Large intestine (tissue), 3 donors: ENCODE data around the gene DENND1A. TPM values are rescaled to one million over a fixed set of nuclear protein-coding genes. Genes with fewer than 3 reads are reported as not detected.

ENCODE experiments used
- DNase-seq, 2 donors: peaks; one replicate each; pipeline versions ENCODE4 v3.0.0 to v3.0.0-alpha.2; 2013
- H3K27ac ChIP-seq: one replicate; pipeline ENCODE4 v1.5.1; 2013; ENCODE audit warnings: low read length
- H3K27me3 ChIP-seq: 2 replicates; pipeline ENCODE4 v1.6.1; 2013; ENCODE audit warnings: low read length; ENCODE audit not compliant: control insufficient read depth, insufficient read depth
- H3K36me3 ChIP-seq: 2 replicates; pipeline ENCODE4 v1.6.1; 2013; ENCODE audit warnings: low read length; ENCODE audit not compliant: control insufficient read depth, insufficient read depth
- H3K4me1 ChIP-seq: one replicate; pipeline ENCODE4 v1.6.1; 2013; ENCODE audit warnings: low read length; ENCODE audit not compliant: control insufficient read depth, insufficient read depth
- H3K4me3 ChIP-seq: one replicate; pipeline ENCODE4 v1.5.1; 2013; ENCODE audit warnings: low read length
- H3K9me3 ChIP-seq: one replicate; pipeline ENCODE4 v1.6.1; 2013; ENCODE audit warnings: mild to moderate bottlenecking, low read depth, low read length, moderate library complexity; ENCODE audit not compliant: control insufficient read depth
- WGBS: methylation state at CpG from one replicate; pipeline ENCODE4 v1.1.5; 2013; ENCODE audit warnings: low lambda C conversion rate; ENCODE audit not compliant: insufficient coverage; 5-methylcytosine and 5-hydroxymethylcytosine counted together
- polyA plus RNA-seq: library from polyadenylated mRNA; unstranded; fragments of 120-200 nt; gene quantifications from one replicate; pipeline ENCODE4 v1.2.1, GENCODE V29; 2013

DENND1A gene
- polyA plus RNA-seq, 1 donor = 29.7 TPM

DNA sequence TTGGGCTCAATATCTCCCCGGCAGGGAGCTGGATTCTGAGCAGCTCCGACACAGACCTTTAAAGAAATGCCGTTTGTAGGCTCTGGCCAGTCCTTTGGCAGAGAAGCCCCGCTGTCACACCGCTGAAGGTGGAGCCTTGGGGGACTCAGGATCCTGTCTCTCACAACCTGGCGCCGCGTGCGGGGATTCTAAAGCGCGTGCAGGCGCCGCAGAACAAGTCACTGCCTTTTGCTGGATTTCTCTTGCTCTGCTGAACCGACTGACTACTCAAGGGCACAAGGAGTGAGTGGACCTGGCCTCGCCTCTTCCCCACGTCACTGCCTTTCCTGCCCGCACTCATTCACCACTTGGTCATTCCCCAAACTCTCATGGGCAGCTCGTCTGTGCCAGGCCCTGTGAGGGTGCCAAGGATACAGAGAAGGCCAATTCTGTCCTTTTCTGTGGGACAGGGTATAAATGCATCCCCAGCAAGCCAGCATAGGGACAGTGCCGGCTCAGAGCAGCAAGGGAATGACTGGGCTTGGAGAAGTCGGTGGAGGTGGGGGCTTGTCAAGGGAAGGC, 504.6 kb downstream of the DENND1A start:
- Histone ChIP-seq H3K27ac (no peak overlapping the region), H3K27me3 (no peaks in the 10 kb centered on the region), H3K36me3 (peaks cover 48% of the 10 kb centered on the region), H3K4me1 (no peaks in the 10 kb centered on the region), H3K9me3 (peaks cover 3% of the 10 kb centered on the region), H3K4me3 (no peak overlapping the region)
- no peak for DNase-seq
- no CpG with 5 or more reads among the region's 20 CpGs for WGBS

DNA sequence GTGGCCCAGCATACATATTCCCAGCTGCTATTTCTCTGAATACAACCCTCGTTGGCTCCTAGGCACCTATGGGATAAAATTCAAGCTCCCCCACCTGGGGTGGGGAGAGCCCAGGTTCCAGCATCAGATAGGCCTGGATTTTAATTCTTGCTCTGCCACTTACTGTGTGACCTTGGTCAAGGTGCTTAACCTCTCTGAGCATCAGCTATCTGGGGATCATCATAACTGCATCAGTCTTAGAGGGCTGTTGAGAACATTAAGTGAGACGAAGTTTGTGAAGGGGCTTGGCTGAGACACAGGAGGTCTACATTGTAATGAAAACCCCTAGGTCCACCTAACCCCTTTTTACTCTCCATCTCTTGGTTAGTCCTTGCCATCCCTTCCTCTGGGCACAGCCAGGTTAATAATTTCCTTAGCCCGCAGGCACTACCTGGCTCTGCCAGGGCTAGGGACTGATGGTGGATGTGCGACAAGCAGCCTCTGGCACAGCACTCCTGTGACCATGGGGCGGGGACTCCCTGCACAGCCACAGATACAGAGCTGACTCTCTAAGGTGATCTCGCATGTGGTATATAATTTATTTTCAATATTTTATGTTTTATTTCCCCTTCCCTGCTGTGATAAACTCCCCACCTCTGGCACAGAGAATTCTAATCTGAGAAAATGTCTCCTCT, 505.2 kb downstream of the DENND1A start:
- Histone ChIP-seq H3K27ac (no peak overlapping the region), H3K27me3 (no peaks in the 10 kb centered on the region), H3K4me3 (no peak overlapping the region), H3K9me3 (peaks cover 3% of the 10 kb centered on the region), H3K36me3 (peaks cover 53% of the 10 kb centered on the region), H3K4me1 (no peaks in the 10 kb centered on the region)
- no CpG with 5 or more reads among the region's 6 CpGs for WGBS
- no peak for DNase-seq

DNA sequence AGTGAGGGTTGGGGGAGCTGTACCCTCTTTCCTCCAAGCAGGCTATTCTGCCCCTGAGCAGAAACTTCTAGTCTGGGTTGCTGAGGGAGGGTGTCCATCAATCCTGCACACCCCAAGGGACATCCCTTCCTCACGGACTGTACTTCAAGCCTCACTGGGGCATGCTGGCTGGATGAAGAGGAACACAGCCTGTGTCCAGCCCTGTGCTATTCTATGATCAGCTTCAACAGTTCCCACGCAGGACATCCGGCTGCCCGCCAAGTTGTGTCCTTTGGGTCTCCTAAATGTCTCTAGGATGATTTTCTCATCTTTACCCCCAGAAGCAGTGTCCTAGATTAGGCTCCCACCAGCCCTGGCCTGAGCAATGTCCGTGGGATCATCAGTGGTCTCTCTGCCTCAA, 505.8 kb downstream of the DENND1A start:
- H3K36me3 ChIP-seq = peaks cover 58% of the 10 kb centered on the region
- no peak for DNase-seq
- peaks cover under 1% of the 10 kb centered on the region for H3K9me3 ChIP-seq
- H3K4me1 ChIP-seq = no peaks in the 10 kb centered on the region
- H3K4me3 ChIP-seq = no peak overlapping the region
- no peak overlapping the region for H3K27ac ChIP-seq
- no CpG with 5 or more reads among the region's 5 CpGs for WGBS
- no peaks in the 10 kb centered on the region for H3K27me3 ChIP-seq

DNA sequence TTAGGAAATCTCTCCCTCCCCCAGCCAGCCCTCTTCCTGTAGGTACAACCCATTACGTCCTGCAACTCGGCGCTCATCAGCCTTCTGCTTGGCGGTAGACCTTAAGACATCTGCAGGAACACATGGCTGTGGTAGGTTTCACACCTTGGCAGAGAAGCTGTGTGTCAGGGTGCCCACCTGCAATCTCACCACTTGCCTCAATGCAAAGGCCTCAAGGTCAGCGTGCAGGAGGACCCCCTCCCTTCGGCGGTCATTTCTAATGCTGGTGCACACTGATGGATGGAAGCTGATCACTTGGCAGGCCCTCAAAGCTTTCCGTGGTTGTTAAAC, 506.6 kb downstream of the DENND1A start:
- DNase-seq = no peak
- WGBS = no CpG with 5 or more reads among the region's 8 CpGs
- H3K27me3 ChIP-seq = no peaks in the 10 kb centered on the region
- no peaks in the 10 kb centered on the region for H3K4me1 ChIP-seq
- H3K9me3 ChIP-seq = no peaks in the 10 kb centered on the region
- no peak overlapping the region for H3K27ac ChIP-seq
- no peak overlapping the region for H3K4me3 ChIP-seq
- peaks cover 66% of the 10 kb centered on the region for H3K36me3 ChIP-seq

DNA sequence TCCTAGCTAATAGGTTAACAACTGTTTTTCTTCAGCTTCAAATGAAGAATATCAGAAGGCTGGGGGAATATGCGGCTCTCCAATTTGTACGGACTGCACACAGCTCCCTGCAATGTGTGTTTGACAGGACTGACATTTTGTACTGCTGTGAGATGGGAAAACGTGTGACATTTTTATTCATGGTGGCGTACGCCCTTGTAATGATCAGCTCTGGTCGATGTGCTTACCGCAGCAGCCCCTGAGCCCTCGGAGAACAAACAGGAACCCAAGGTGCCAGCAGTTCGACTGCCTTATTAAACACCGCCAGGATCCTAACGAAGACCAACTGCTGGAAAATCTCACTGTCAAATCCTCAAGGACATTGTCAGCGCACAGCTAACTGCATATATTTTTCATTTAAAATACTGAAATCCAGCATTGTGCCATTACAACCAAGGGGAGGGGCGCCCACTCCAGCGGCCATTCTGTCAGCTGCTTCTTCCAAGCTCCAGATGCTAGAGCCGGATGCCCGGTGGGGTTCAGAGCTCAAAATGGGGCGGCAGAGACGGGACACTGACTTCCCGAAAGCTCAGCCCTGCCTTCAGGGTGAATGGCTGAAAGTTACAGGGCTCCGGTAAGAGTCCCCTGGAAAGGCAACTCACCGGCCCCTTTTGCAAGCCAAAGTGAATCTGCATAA, 507.2 kb downstream of the DENND1A start:
- no peak for DNase-seq
- no peaks in the 10 kb centered on the region for H3K9me3 ChIP-seq
- H3K4me1 ChIP-seq = no peaks in the 10 kb centered on the region
- H3K36me3 ChIP-seq = peaks cover 66% of the 10 kb centered on the region
- no peak overlapping the region for H3K27ac ChIP-seq
- H3K4me3 ChIP-seq = no peak overlapping the region
- WGBS = 90% methylated on average over 2 of the region's 21 CpGs
- no peaks in the 10 kb centered on the region for H3K27me3 ChIP-seq

DNA sequence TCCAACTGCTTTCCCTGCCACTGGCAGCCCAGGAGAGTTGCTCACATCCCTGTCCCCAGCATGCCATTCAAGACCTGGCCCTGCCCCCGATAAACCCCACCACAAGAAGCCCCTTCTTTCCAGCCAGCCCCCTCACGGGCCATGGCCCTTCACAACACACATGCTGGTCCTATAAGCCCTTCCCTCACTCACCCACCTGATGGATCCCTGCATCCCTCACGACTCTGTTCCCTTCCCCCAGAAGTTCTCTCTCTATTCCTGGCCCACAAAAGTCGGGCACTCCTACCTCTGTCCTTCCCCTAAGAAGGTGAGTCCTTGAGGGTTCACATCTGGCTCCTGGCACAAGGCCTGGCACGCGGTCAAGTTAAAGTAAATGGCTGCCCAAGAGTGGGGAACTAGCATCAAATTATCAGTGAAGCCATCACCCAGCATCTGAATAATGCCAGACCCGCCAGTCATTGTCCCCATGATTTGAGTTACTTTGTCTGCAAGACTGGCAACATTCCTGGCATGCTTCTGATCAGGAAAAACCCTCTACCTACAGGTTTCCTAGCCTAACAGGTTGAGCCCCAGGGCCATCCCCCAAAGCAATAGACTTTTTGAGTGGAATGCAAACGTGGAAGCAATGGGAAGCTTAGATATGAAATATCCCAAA, 508.0 kb downstream of the DENND1A start:
- H3K9me3 ChIP-seq = no peaks in the 10 kb centered on the region
- DNase-seq = no peak
- WGBS = no CpG with 5 or more reads among the region's 8 CpGs
- H3K27me3 ChIP-seq = no peaks in the 10 kb centered on the region
- H3K27ac ChIP-seq = no peak overlapping the region
- H3K36me3 ChIP-seq = peaks cover 62% of the 10 kb centered on the region
- no peaks in the 10 kb centered on the region for H3K4me1 ChIP-seq
- no peak overlapping the region for H3K4me3 ChIP-seq

DNA sequence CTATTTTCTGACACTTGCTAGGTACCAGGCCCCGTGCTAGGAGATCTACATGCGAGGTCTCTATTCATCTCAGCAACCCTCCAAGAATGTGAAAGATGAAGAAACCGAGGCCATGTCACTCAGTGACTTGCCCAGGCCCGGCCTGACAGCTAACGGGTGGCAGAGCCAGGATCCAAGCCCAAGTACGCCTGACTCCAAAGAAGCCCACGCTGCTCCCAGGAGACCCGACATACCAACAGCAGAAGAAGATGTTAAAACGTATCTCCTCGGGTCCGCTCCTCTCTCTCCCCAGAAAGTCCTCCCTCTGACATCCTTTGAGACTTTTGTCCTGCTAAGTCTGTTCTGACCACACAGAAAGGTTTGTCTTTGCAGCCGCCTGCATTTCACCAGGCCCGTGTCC, 508.7 kb downstream of the DENND1A start:
- DNase-seq = no peak
- Histone ChIP-seq H3K27me3 (no peaks in the 10 kb centered on the region), H3K4me3 (no peak overlapping the region), H3K36me3 (peaks cover 59% of the 10 kb centered on the region), H3K9me3 (no peaks in the 10 kb centered on the region), H3K27ac (no peak overlapping the region), H3K4me1 (no peaks in the 10 kb centered on the region)
- WGBS = no CpG with 5 or more reads among the region's 13 CpGs

DNA sequence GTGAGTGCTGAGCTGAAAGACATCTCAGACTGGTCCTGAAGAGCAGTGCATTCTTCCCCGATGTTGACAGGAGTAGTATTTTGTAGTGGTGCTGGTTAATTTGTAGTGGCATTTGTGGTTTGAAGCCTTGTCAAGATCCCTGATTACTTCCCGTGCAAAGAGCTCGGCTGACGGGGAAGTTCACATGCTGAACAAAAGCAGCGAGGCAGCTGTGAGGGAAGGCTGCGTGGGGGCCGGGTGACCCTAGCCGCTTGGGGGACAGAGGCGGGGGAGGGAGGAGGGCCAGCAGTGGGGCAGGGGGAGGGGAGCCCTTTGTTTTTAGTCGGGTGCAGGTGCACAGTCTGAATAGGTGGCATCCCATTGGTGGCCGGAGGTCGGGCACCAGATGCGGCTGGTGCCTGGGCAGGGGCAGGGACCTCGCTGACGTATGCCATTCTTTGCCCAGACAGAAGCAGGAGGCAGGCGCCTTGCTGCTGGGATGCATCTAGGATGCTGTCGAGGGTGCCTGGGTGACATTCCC, 509.3 kb downstream of the DENND1A start:
- Histone ChIP-seq H3K4me1 (no peaks in the 10 kb centered on the region), H3K36me3 (peaks cover 56% of the 10 kb centered on the region), H3K27me3 (no peaks in the 10 kb centered on the region), H3K9me3 (no peaks in the 10 kb centered on the region), H3K4me3 (no peak overlapping the region), H3K27ac (no peak overlapping the region)
- no CpG with 5 or more reads among the region's 17 CpGs for WGBS
- no peak for DNase-seq

DNA sequence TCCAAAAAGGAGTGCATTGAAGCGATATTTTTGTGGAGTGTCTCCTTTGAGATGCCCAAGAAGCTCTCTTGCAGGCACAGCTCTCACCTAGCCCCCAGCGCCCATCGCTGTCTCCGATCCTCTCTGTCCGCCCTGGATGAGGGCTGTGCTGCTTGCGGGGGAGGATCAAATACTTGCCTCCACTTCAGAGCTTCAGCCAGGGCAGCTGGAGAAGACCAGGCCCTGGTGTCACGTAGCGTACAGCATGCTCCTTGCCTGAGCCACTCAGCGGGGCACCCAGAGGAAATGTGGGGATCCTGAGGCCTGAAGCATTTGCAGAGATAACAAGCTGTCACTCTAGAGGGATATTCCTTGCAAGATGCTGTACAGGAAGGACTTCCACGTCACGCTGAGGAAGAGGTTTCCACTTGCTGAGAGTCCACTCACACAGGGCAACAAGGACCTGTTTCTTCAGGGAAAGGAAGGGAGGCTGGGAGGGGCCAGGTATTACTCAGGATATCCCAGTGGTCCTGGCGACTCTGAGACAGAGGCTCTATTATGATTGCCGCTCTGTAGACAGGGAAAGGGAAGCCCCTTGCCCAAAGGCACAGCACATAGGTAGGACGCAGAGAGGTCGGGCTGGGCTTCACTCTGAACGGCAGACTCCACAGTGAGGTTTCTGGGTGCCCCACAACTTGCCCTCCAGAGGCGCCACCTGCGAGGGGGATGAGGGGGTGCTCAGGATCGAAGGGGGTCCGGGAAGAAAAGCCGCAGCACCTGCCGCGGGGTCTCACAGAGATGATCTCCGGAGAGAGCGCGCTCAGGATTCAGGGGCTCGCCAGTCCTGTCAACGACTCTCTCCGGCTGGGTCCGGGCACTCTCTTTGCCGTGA, 510.0 kb downstream of the DENND1A start:
- no CpG with 5 or more reads among the region's 31 CpGs for WGBS
- no peak overlapping the region for H3K27ac ChIP-seq
- no peak overlapping the region for H3K4me3 ChIP-seq
- H3K9me3 ChIP-seq = no peaks in the 10 kb centered on the region
- H3K4me1 ChIP-seq = no peaks in the 10 kb centered on the region
- peaks cover 51% of the 10 kb centered on the region for H3K36me3 ChIP-seq
- no peak for DNase-seq
- no peaks in the 10 kb centered on the region for H3K27me3 ChIP-seq

DNA sequence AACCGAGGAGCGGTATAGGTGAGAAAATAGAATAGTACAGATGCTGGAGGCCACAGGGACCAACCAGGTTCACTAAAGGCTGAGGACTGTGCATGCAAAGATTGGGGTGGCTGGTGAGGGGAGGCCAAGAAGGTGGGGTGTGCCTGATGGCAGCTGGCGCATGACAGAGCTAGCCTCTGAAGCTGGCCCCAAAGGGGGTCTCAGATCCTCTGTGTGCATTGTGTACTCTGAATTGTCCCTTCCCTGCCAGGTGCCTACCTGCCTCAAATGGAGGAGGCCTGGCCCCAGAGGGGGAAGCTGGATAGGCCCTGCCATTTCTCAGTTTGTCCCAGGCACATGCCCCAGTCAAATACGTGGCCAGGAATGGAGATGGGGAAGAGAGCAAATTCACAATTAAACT, 510.8 kb downstream of the DENND1A start:
- no peak for DNase-seq
- peaks cover 48% of the 10 kb centered on the region for H3K36me3 ChIP-seq
- H3K27me3 ChIP-seq = no peaks in the 10 kb centered on the region
- no peaks in the 10 kb centered on the region for H3K9me3 ChIP-seq
- no CpG with 5 or more reads among the region's 4 CpGs for WGBS
- no peaks in the 10 kb centered on the region for H3K4me1 ChIP-seq
- H3K4me3 ChIP-seq = no peak overlapping the region
- no peak overlapping the region for H3K27ac ChIP-seq
